ENCODE data around the gene MRC2.

MRC2 gene

GRCh38 chr17:62664336-62665120, 37.1 kb downstream of the MRC2 start:
- DNase-seq (ENCODE audit: low spot score): no peak

- DNase-seq (ENCODE audit: low spot score): no peak
These were observed 38.1 kb downstream of the MRC2 start for GRCh38 chr17:62665599-62665998.

- DNase-seq (ENCODE audit: low spot score): no peak
These were observed 38.8 kb downstream of the MRC2 start for GRCh38 chr17:62666061-62666800.

- no peak for DNase-seq (ENCODE audit: low spot score)
These were observed 39.5 kb downstream of the MRC2 start for GRCh38 chr17:62666801-62667591.

GRCh38 chr17:62668091-62668804, 40.8 kb downstream of the MRC2 start:
- DNase-seq (ENCODE audit: low spot score): peak; percentile 11

GRCh38 chr17:62670202-62670821, 42.8 kb downstream of the MRC2 start:
- no peak for DNase-seq (ENCODE audit: low spot score)

GRCh38 chr17:62671553-62671952, 44.1 kb downstream of the MRC2 start:
- no peak for DNase-seq (ENCODE audit: low spot score)

- DNase-seq (ENCODE audit: low spot score): no peak
These were observed 45.5 kb downstream of the MRC2 start for GRCh38 chr17:62672957-62673356.

GRCh38 chr17:62673614-62674362, 46.3 kb downstream of the MRC2 start:
- DNase-seq (ENCODE audit: low spot score): no peak

- no peak for DNase-seq (ENCODE audit: low spot score)
These were observed 46.9 kb downstream of the MRC2 start for GRCh38 chr17:62674363-62674739.

- DNase-seq (ENCODE audit: low spot score): no peak
These were observed 47.4 kb downstream of the MRC2 start for GRCh38 chr17:62674841-62675240.

- DNase-seq (ENCODE audit: low spot score): no peak
These were observed 47.8 kb downstream of the MRC2 start for GRCh38 chr17:62675260-62675659.

GRCh38 chr17:62675701-62676100, 48.2 kb downstream of the MRC2 start:
- DNase-seq (ENCODE audit: low spot score): no peak

- DNase-seq (ENCODE audit: low spot score): no peak
These were observed 48.9 kb downstream of the MRC2 start for GRCh38 chr17:62676231-62676943.

GRCh38 chr17:62676952-62677596, 49.6 kb downstream of the MRC2 start:
- no peak for DNase-seq (ENCODE audit: low spot score)

- no peak for DNase-seq (ENCODE audit: low spot score)
These were observed 50.9 kb downstream of the MRC2 start for GRCh38 chr17:62678214-62678919.

GRCh38 chr17:62679866-62680377, 52.5 kb downstream of the MRC2 start:
- DNase-seq (ENCODE audit: low spot score): no peak

GRCh38 chr17:62680541-62681052, 53.1 kb downstream of the MRC2 start:
- DNase-seq (ENCODE audit: low spot score): no peak

Data from RKO (cell line).